GM23338 (cell line): ENCODE measurements around the gene CDH19. TPM values are rescaled to one million over a fixed set of nuclear protein-coding genes. Genes with fewer than 3 reads are reported as not detected.

Experiments used
- ATAC-seq: fragments of 200-7000 bp; cut with Tn5 transposase; 3 replicates; pipeline ENCODE4 v1.9.1; 2020
- DNase-seq: peaks from one replicate; pipeline ENCODE4 v3.0.0-alpha.2; 2015; ENCODE audit warnings: low spot score
- H2AFZ ChIP-seq: fragments of 200-600 bp; sonication (generic); 2 replicates; pipeline ENCODE4 v1.8.0; 2016; ENCODE audit warnings: antibody characterized with exemption, mild to moderate bottlenecking, moderate library complexity
- H3F3A ChIP-seq: fragments of 200-600 bp; sonication (generic); replicated peaks from 2 replicates; pipeline ENCODE4 v1.8.0; 2017; ENCODE audit warnings: antibody characterized with exemption, mixed run types, low read depth
- H3K27ac ChIP-seq: fragments of 200-600 bp; sonication (generic); 2 replicates; pipeline ENCODE4 v1.6.1; 2016; ENCODE audit warnings: low read depth
- H3K27me3 ChIP-seq: fragments of 200-600 bp; sonication (generic); 2 replicates; pipeline ENCODE4 v1.8.0; 2016; ENCODE audit warnings: mild to moderate bottlenecking, mixed run types, moderate library complexity; ENCODE audit not compliant: insufficient read depth
- H3K36me3 ChIP-seq: fragments of 200-600 bp; sonication (generic); 2 replicates; pipeline ENCODE4 v1.8.0; 2016; ENCODE audit warnings: mild to moderate bottlenecking; ENCODE audit not compliant: insufficient read depth
- H3K4me1 ChIP-seq: fragments of 200-600 bp; sonication (generic); 2 replicates; pipeline ENCODE4 v1.8.0; 2016; ENCODE audit warnings: mild to moderate bottlenecking, moderate library complexity; ENCODE audit not compliant: insufficient read depth
- H3K4me2 ChIP-seq: fragments of 200-600 bp; sonication (generic); 2 replicates; pipeline ENCODE4 v1.7.1; 2017; ENCODE audit warnings: mixed run types
- H3K4me3 ChIP-seq: fragments of 200-600 bp; sonication (generic); 2 replicates; pipeline ENCODE4 v1.6.1; 2016; ENCODE audit warnings: mixed run types
- H3K79me2 ChIP-seq: fragments of 200-600 bp; sonication (generic); replicated peaks from 2 replicates; pipeline ENCODE4 v1.8.0; 2017; ENCODE audit warnings: mild to moderate bottlenecking; ENCODE audit not compliant: insufficient read depth
- H3K9me2 ChIP-seq: fragments of 200-600 bp; sonication (generic); 2 replicates; pipeline ENCODE4 v1.8.0; 2017; ENCODE audit not compliant: insufficient read depth
- H4K20me1 ChIP-seq: fragments of 200-600 bp; sonication (generic); replicated peaks from 2 replicates; pipeline ENCODE4 v1.8.0; 2017; ENCODE audit warnings: mild to moderate bottlenecking; ENCODE audit not compliant: insufficient read depth
- H3K27ac Mint-ChIP-seq: 2 replicates; pipeline ENCODE4 v1.8.0; 2020; ENCODE audit warnings: inconsistent platforms, mild to moderate bottlenecking, moderate library complexity, mixed read lengths
- H3K27me3 Mint-ChIP-seq: 3 replicates; pipeline ENCODE4 v1.8.0; 2022; ENCODE audit warnings: low read depth, mild to moderate bottlenecking, moderate library complexity, mixed read lengths, inconsistent platforms; ENCODE audit not compliant: insufficient read depth, poor library complexity
- H3K36me3 Mint-ChIP-seq: 3 replicates; pipeline ENCODE4 v1.8.0; 2021; ENCODE audit warnings: low read depth, mild to moderate bottlenecking, inconsistent platforms, moderate library complexity, mixed read lengths
- H3K4me1 Mint-ChIP-seq: 3 replicates; pipeline ENCODE4 v1.8.0; 2020; ENCODE audit warnings: mild to moderate bottlenecking, inconsistent platforms, mixed read lengths
- H3K4me3 Mint-ChIP-seq: 3 replicates; pipeline ENCODE4 v1.8.0; 2021; ENCODE audit warnings: moderate library complexity, mild to moderate bottlenecking, inconsistent platforms, mixed read lengths
- H3K9me3 Mint-ChIP-seq: 3 replicates; pipeline ENCODE4 v1.8.0; 2020; ENCODE audit warnings: moderate library complexity, mild to moderate bottlenecking, inconsistent platforms, mixed read lengths
- CREB1 ChIP-seq: fragments of 250-450 bp; sonication (Bioruptor Pico); IDR thresholded peaks from 2 replicates; pipeline ENCODE4 v1.5.0; 2020; ENCODE audit warnings: low read depth, mild to moderate bottlenecking, moderate library complexity
- CTCF ChIP-seq, 2 experiments: fragments of 200-600 bp in 1 of 2; sonication (generic) in 1 of 2; conservative IDR thresholded peaks; 2 replicates each; pipeline versions ENCODE4 v1.5.1 to v1.6.1; 2016 to 2017; ENCODE audit warnings: antibody characterized with exemption in 2 of 2, low read depth in 2 of 2, mild to moderate bottlenecking in 2 of 2, moderate library complexity in 1 of 2
- EZH2 ChIP-seq: fragments of 200-600 bp; sonication (generic); IDR thresholded peaks from one replicate; pipeline ENCODE4 v1.8.0; 2017; ENCODE audit warnings: antibody characterized with exemption, mild to moderate bottlenecking, low read depth; ENCODE audit not compliant: unreplicated experiment
- EZH2phosphoT487 ChIP-seq: fragments of 200-600 bp; sonication (generic); IDR thresholded peaks from one replicate; pipeline ENCODE4 v1.8.1; 2018; ENCODE audit warnings: antibody characterized with exemption; ENCODE audit not compliant: unreplicated experiment
- JUNB ChIP-seq: IDR thresholded peaks from one replicate; pipeline ENCODE4 v1.6.1; 2016; ENCODE audit warnings: antibody characterized with exemption; ENCODE audit not compliant: unreplicated experiment
- NANOG ChIP-seq: IDR thresholded peaks from 2 replicates; pipeline ENCODE4 v1.6.1; 2016; ENCODE audit warnings: antibody characterized with exemption, borderline replicate concordance
- POLR2AphosphoS5 ChIP-seq: IDR thresholded peaks from 2 replicates; pipeline ENCODE4 v1.6.1; 2016; ENCODE audit warnings: antibody characterized with exemption, low read depth
- STAT1 ChIP-seq: IDR thresholded peaks from one replicate; pipeline ENCODE4 v1.6.1; 2016; ENCODE audit warnings: antibody characterized with exemption; ENCODE audit not compliant: unreplicated experiment
- ZNF114 ChIP-seq: fragments of 250-450 bp; sonication (Bioruptor Pico); IDR thresholded peaks from 2 replicates; pipeline ENCODE4 v1.5.0; 2020; ENCODE audit warnings: mild to moderate bottlenecking, moderate library complexity
- ZNF331 ChIP-seq: fragments of 250-450 bp; sonication (Bioruptor Pico); IDR thresholded peaks from 2 replicates; pipeline ENCODE4 v1.5.0; 2020; ENCODE audit warnings: low read depth, mild to moderate bottlenecking, moderate library complexity
- ZNF462 ChIP-seq: fragments of 250-450 bp; sonication (Bioruptor Pico); IDR thresholded peaks from 2 replicates; pipeline ENCODE4 v1.5.0; 2020; ENCODE audit warnings: mild to moderate bottlenecking, moderate library complexity
- polyA plus RNA-seq: library from polyadenylated mRNA; unstranded; fragments of >200 nt; fragmentation: Nextera tagmentation; extraction: Ambion mirVana; gene quantifications from 2 replicates; pipeline ENCODE4 v1.2.1, GENCODE V29; 2016
- total RNA-seq: library from RNA; depleted of rRNA; stranded (reverse); fragments of >200 nt; shearing (Covaris generic); gene quantifications from 2 replicates; pipeline ENCODE4 v1.2.3, GENCODE V29; 2014
- TF ChIP-seq, protein P1 (sequence below): IDR thresholded peaks from 2 replicates; pipeline ENCODE4 v1.6.1; 2016; ENCODE audit warnings: antibody characterized with exemption
- TF ChIP-seq, protein P2 (sequence below): IDR thresholded peaks from one replicate; pipeline ENCODE4 v1.6.1; 2018; ENCODE audit warnings: antibody characterized with exemption; ENCODE audit not compliant: unreplicated experiment

Gene CDH19
- total and polyA plus RNA-seq, 2 experiments from 2014 or later, result 0.03 TPM

DNA sequence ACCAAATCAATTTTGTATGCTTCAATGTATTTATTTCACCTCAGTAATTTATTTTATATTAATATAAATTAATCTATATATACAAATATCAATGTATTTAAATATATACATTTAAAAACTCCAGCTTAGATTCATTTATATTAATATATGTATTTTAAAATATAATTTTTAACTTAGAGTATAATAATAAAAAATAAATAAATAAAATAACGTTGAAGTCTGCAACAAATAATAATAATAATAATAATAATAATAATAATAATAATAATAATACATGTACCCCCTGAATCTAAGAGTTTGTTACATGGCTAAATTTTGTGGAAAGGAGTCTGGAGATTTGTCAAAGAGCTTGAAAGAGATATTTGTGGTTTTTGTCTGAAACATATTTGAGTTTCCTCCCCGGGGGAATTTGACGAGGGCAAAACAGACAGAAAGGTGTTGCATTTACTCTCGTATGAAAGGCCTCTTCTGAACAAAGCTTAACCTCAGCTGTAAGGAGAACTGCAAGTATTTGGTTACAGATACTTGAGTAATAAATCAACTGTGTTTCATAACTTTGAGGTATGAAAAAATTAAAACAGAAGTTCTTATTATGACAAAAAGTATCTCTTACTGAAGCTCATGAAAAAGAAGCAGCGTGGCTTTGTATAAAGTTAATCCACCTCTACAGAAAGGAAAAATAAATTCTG is 93.4 kb downstream of the CDH19 start:
- TF ChIP-seq EZH2phosphoT487 (no peak), STAT1 (no peak), POLR2AphosphoS5 (no peak), ZNF331 (CRISPR knock-in tag) (no peak), NANOG (no peak), ZNF462 (CRISPR knock-in tag) (no peak), EZH2 (no peak), JUNB (no peak), ZNF114 (no peak), CTCF (conservative IDR thresholded peaks at IDR 0.05; ENCODE audit: low read depth in 2 of 2) (no peak), CREB1 (CRISPR knock-in tag) (no peak)
- TF ChIP-seq, protein P1, sequence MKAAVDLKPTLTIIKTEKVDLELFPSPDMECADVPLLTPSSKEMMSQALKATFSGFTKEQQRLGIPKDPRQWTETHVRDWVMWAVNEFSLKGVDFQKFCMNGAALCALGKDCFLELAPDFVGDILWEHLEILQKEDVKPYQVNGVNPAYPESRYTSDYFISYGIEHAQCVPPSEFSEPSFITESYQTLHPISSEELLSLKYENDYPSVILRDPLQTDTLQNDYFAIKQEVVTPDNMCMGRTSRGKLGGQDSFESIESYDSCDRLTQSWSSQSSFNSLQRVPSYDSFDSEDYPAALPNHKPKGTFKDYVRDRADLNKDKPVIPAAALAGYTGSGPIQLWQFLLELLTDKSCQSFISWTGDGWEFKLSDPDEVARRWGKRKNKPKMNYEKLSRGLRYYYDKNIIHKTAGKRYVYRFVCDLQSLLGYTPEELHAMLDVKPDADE, result no peak
- TF ChIP-seq, protein P2, sequence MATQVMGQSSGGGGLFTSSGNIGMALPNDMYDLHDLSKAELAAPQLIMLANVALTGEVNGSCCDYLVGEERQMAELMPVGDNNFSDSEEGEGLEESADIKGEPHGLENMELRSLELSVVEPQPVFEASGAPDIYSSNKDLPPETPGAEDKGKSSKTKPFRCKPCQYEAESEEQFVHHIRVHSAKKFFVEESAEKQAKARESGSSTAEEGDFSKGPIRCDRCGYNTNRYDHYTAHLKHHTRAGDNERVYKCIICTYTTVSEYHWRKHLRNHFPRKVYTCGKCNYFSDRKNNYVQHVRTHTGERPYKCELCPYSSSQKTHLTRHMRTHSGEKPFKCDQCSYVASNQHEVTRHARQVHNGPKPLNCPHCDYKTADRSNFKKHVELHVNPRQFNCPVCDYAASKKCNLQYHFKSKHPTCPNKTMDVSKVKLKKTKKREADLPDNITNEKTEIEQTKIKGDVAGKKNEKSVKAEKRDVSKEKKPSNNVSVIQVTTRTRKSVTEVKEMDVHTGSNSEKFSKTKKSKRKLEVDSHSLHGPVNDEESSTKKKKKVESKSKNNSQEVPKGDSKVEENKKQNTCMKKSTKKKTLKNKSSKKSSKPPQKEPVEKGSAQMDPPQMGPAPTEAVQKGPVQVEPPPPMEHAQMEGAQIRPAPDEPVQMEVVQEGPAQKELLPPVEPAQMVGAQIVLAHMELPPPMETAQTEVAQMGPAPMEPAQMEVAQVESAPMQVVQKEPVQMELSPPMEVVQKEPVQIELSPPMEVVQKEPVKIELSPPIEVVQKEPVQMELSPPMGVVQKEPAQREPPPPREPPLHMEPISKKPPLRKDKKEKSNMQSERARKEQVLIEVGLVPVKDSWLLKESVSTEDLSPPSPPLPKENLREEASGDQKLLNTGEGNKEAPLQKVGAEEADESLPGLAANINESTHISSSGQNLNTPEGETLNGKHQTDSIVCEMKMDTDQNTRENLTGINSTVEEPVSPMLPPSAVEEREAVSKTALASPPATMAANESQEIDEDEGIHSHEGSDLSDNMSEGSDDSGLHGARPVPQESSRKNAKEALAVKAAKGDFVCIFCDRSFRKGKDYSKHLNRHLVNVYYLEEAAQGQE, result no peak

More for the DNA sequence above, 93.4 kb downstream of the CDH19 start:
- Histone ChIP-seq H2AFZ (no peak overlapping the region), H3K4me1 (peaks cover 7% of the 10 kb centered on the region), H3K9me2 (no peaks in the 10 kb centered on the region), H3K79me2 (no peaks in the 10 kb centered on the region), H3K4me3 (no peak overlapping the region), H3K4me2 (no peak overlapping the region), H4K20me1 (no peaks in the 10 kb centered on the region), H3K27ac (no peak overlapping the region), H3K36me3 (no peaks in the 10 kb centered on the region), H3K27me3 (no peaks in the 10 kb centered on the region), H3F3A (no peaks in the 10 kb centered on the region)
- Mint-ChIP-seq H3K9me3 (no peaks in the 10 kb centered on the region), H3K4me3 (no peak overlapping the region), H3K27ac (peak overlapping the region; percentile 34; the same call in 1 of the 2 replicates), H3K4me1 (peaks cover 11% of the 10 kb centered on the region; the same call in 2 of the 3 replicates), H3K27me3 (no peaks in the 10 kb centered on the region), H3K36me3 (no peaks in the 10 kb centered on the region)
- ATAC-seq (no peak), DNase-seq (no peak)
